Parathyroid adenoma (tissue), 2 donors: ENCODE results near the gene RIN3.

ENCODE experiments used
- H2AFZ ChIP-seq: fragments of 300-600 bp; sonication (generic); one replicate; pipeline ENCODE4 v1.7.0; 2017; ENCODE audit warnings: antibody characterized with exemption, mild to moderate bottlenecking
- H3K27ac ChIP-seq: fragments of 300-600 bp; sonication (generic); one replicate; pipeline ENCODE4 v1.7.0; 2017
- H3K27me3 ChIP-seq: fragments of 300-600 bp; sonication (generic); one replicate; pipeline ENCODE4 v1.7.0; 2017; ENCODE audit warnings: low read length; ENCODE audit not compliant: control insufficient read depth, insufficient read depth
- H3K36me3 ChIP-seq: fragments of 300-600 bp; sonication (generic); one replicate; pipeline ENCODE4 v1.7.0; 2017; ENCODE audit warnings: low read length; ENCODE audit not compliant: control insufficient read depth, insufficient read depth
- H3K4me1 ChIP-seq: fragments of 300-600 bp; sonication (generic); one replicate; pipeline ENCODE4 v1.7.0; 2017; ENCODE audit warnings: control low read depth
- H3K4me2 ChIP-seq: fragments of 300-600 bp; sonication (generic); one replicate; pipeline ENCODE4 v1.7.0; 2017; ENCODE audit warnings: low read length
- H3K4me3 ChIP-seq: fragments of 300-600 bp; sonication (generic); one replicate; pipeline ENCODE4 v1.7.0; 2017; ENCODE audit warnings: low read depth, low read length
- H3K79me2 ChIP-seq: fragments of 300-600 bp; sonication (generic); one replicate; pipeline ENCODE4 v1.7.0; 2017; ENCODE audit warnings: control low read depth
- H3K9ac ChIP-seq: fragments of 300-600 bp; sonication (generic); one replicate; pipeline ENCODE4 v1.7.0; 2017; ENCODE audit warnings: mild to moderate bottlenecking
- H3K9me3 ChIP-seq: fragments of 300-600 bp; sonication (generic); one replicate; pipeline ENCODE4 v1.7.0; 2017; ENCODE audit warnings: low read length; ENCODE audit not compliant: control insufficient read depth
- TF ChIP-seq, protein P1 (sequence below): fragments of 300-600 bp; sonication (generic); IDR thresholded peaks from one replicate; pipeline ENCODE4 v1.7.0; 2017; ENCODE audit warnings: antibody characterized with exemption, mild to moderate bottlenecking
- donor health status: primary hyperparathyroidism.

Gene RIN3

GRCh38 chr14:92497391-92497790, 16.2 kb upstream of the RIN3 start:
- Histone ChIP-seq H3K36me3 (no peaks in the 10 kb centered on the region), H3K79me2 (no peaks in the 10 kb centered on the region), H3K9me3 (no peaks in the 10 kb centered on the region), H3K9ac (no peak overlapping the region), H3K27me3 (no peaks in the 10 kb centered on the region), H3K27ac (no peak overlapping the region), H3K4me3 (no peak overlapping the region), H3K4me1 (no peaks in the 10 kb centered on the region), H2AFZ (no peak overlapping the region), H3K4me2 (no peak overlapping the region)
- TF ChIP-seq, protein P1, sequence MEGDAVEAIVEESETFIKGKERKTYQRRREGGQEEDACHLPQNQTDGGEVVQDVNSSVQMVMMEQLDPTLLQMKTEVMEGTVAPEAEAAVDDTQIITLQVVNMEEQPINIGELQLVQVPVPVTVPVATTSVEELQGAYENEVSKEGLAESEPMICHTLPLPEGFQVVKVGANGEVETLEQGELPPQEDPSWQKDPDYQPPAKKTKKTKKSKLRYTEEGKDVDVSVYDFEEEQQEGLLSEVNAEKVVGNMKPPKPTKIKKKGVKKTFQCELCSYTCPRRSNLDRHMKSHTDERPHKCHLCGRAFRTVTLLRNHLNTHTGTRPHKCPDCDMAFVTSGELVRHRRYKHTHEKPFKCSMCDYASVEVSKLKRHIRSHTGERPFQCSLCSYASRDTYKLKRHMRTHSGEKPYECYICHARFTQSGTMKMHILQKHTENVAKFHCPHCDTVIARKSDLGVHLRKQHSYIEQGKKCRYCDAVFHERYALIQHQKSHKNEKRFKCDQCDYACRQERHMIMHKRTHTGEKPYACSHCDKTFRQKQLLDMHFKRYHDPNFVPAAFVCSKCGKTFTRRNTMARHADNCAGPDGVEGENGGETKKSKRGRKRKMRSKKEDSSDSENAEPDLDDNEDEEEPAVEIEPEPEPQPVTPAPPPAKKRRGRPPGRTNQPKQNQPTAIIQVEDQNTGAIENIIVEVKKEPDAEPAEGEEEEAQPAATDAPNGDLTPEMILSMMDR, result no peak

DNA sequence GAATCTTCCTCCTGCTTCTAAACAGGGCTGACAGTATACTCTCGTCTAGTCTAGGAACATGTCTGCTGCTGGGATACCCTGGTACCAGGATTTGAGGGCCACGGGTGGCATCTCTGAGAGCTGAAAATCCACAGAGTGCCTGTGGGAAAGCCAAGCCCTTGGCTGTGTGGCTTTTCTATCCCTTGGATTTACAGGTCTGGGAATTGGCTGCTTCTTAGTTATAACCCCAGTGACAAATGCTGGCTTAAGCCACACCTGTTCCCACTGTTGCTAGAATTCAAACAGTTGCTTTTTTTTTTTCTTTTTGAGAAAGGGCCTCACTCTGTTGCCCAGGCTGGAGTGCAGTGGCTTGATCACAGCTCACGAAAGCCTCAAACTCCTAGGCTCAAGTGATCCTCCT, 14.3 kb upstream of the RIN3 start:
- no peaks in the 10 kb centered on the region for H3K36me3 ChIP-seq
- H3K9ac ChIP-seq, result no peak overlapping the region
- peaks cover 9% of the 10 kb centered on the region for H3K4me1 ChIP-seq
- no peaks in the 10 kb centered on the region for H3K79me2 ChIP-seq
- H2AFZ ChIP-seq, result no peak overlapping the region
- no peak overlapping the region for H3K27ac ChIP-seq
- TF ChIP-seq, protein P1, result no peak
- no peak overlapping the region for H3K4me2 ChIP-seq
- no peaks in the 10 kb centered on the region for H3K9me3 ChIP-seq
- H3K27me3 ChIP-seq, result no peaks in the 10 kb centered on the region
- no peak overlapping the region for H3K4me3 ChIP-seq

- H3K79me2 ChIP-seq, result no peaks in the 10 kb centered on the region
- TF ChIP-seq, protein P1, result no peak
- H3K9ac ChIP-seq, result no peak overlapping the region
- no peaks in the 10 kb centered on the region for H3K9me3 ChIP-seq
- no peaks in the 10 kb centered on the region for H3K36me3 ChIP-seq
- H2AFZ ChIP-seq, result peak overlapping the region; percentile 2
- H3K4me3 ChIP-seq, result no peak overlapping the region
- no peak overlapping the region for H3K27ac ChIP-seq
- no peak overlapping the region for H3K4me2 ChIP-seq
- H3K4me1 ChIP-seq, result peaks cover 14% of the 10 kb centered on the region
- no peaks in the 10 kb centered on the region for H3K27me3 ChIP-seq
Measured at GRCh38 chr14:92500491-92500941, 13.1 kb upstream of the RIN3 start.

GRCh38 chr14:92501891-92502351, 11.7 kb upstream of the RIN3 start:
- H3K27ac ChIP-seq, result no peak overlapping the region
- TF ChIP-seq, protein P1, result no peak
- H3K4me2 ChIP-seq, result no peak overlapping the region

DNA sequence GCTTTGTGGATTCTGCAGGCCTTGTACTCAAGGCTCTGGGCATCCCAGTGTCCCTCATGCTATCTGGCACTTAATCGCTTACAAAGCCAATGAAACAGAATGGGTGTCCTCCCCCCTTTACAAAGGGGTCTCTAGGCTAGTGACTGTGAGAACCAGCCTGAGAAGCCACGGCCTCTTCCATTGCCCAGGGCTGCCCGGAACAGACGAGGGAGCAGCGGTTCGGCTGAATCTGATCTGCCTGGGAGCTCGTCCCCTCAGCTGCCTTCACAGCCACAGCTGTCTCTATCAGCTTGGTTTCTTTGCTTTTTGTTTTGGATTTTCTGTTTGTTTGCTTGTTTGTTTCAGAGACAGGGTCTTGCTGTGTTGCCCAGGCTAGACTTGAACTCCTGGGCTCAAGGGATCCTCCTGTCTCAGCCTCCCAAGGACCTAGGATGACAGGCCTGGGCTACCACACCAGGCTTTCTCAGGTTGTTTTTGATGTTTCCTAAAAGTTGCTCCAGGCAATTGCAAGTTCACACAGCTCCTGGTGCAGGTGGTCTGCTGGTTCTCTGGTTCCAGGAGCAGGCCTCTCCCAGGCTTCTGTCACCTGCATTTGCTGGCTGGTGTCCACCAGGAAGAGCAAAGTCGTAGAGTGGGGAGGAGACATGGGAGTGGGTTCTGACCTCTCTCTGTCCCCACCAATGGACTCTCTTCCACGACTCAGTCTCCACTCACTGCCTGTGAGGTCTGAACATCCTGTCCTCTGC, 10.9 kb upstream of the RIN3 start:
- no peak overlapping the region for H3K9ac ChIP-seq
- H3K4me3 ChIP-seq, result no peak overlapping the region
- no peaks in the 10 kb centered on the region for H3K27me3 ChIP-seq
- peaks cover 14% of the 10 kb centered on the region for H3K4me1 ChIP-seq
- H3K27ac ChIP-seq, result peak overlapping the region; percentile 73
- TF ChIP-seq, protein P1, result no peak
- no peaks in the 10 kb centered on the region for H3K36me3 ChIP-seq
- no peaks in the 10 kb centered on the region for H3K79me2 ChIP-seq
- H3K9me3 ChIP-seq, result no peaks in the 10 kb centered on the region
- no peak overlapping the region for H3K4me2 ChIP-seq
- H2AFZ ChIP-seq, result peak overlapping the region; percentile 28

More at GRCh38 chr14:92501891-92502351, 11.7 kb upstream of the RIN3 start:
- Histone ChIP-seq H3K4me1 (peaks cover 14% of the 10 kb centered on the region), H3K79me2 (no peaks in the 10 kb centered on the region), H3K9me3 (no peaks in the 10 kb centered on the region), H2AFZ (no peak overlapping the region), H3K9ac (no peak overlapping the region), H3K36me3 (no peaks in the 10 kb centered on the region), H3K27me3 (no peaks in the 10 kb centered on the region), H3K4me3 (no peak overlapping the region)
